Peyer's patch (tissue), 4 donors: ENCODE data around the gene RIN1.
A peak's percentile ranks its signal among the peaks of the same experiment; 100 is the strongest.

Experiments used
- CTCF ChIP-seq, 6 experiments: fragments of 450-650 bp in 4 of 6; fragments of 200-600 bp in 2 of 6; sonication (generic) in 1 of 6; IDR thresholded peaks; one replicate each; pipeline ENCODE4 v1.5.1; 2017 to 2019; ENCODE audit warnings: antibody characterized with exemption in 6 of 6, mild to moderate bottlenecking in 3 of 6, moderate library complexity in 1 of 6
- POLR2A ChIP-seq, 2 donors: fragments of 450-650 bp; IDR thresholded peaks; one replicate each; pipeline ENCODE4 v1.5.1; 2017; ENCODE audit warnings: antibody characterized with exemption in 2 of 2, mild to moderate bottlenecking in 2 of 2, moderate library complexity in 2 of 2

GRCh38 chr11:66311965-66312548 lies 24.2 kb downstream of the RIN1 start:
- TF ChIP-seq CTCF (IDR thresholded peaks at IDR 0.05): peak; percentile 82 to 98 (median 96)
- TF ChIP-seq POLR2A (IDR thresholded peaks at IDR 0.05): peak in 1 of 2 donors; percentile 56
